GM12878 (cell line): ENCODE results near the gene HEBP2.

Experiments used
- ATF7 ChIP-seq: fragments of 450-650 bp; IDR thresholded peaks from 2 replicates; pipeline ENCODE4 v1.6.1; 2016; ENCODE audit warnings: low read depth, mild to moderate bottlenecking
- CHD4 ChIP-seq: fragments of 200-600 bp; sonication (generic); IDR thresholded peaks from 2 replicates; pipeline ENCODE4 v1.6.1; 2016; ENCODE audit warnings: mild to moderate bottlenecking
- CTCF ChIP-seq, 3 experiments: IDR thresholded peaks in 2 of 3; conservative IDR thresholded peaks in 1 of 3; 2 replicates each; pipeline ENCODE4 v1.5.1; 2011; ENCODE audit warnings: low read depth in 3 of 3, low read length in 3 of 3, mild to moderate bottlenecking in 3 of 3, control low read depth in 2 of 3, moderate library complexity in 2 of 3, inconsistent platforms in 1 of 3, mixed read lengths in 1 of 3; ENCODE audit not compliant: control insufficient read depth in 2 of 3, insufficient read depth in 1 of 3; ENCODE audit errors: extremely low read depth in 1 of 3
- HDAC2 ChIP-seq: fragments of 200-600 bp; sonication (generic); IDR thresholded peaks from 2 replicates; pipeline ENCODE4 v1.6.1; 2017
- MEF2A ChIP-seq: IDR thresholded peaks from 2 replicates; pipeline ENCODE4 v1.6.1; 2011; ENCODE audit warnings: low read depth, mild to moderate bottlenecking, low read length, moderate library complexity; ENCODE audit not compliant: insufficient read depth
- POLR2A ChIP-seq: IDR thresholded peaks from 2 replicates; pipeline ENCODE4 v1.6.1; 2011; ENCODE audit warnings: low read depth, mild to moderate bottlenecking, low read length
- RBBP5 ChIP-seq: fragments of 200-600 bp; sonication (generic); conservative IDR thresholded peaks from 2 replicates; pipeline ENCODE4 v1.6.1; 2016
- SIN3A ChIP-seq: IDR thresholded peaks from 2 replicates; pipeline ENCODE4 v1.6.1; 2012; ENCODE audit warnings: low read depth, low read length, improper control_type of control experiment

DNA sequence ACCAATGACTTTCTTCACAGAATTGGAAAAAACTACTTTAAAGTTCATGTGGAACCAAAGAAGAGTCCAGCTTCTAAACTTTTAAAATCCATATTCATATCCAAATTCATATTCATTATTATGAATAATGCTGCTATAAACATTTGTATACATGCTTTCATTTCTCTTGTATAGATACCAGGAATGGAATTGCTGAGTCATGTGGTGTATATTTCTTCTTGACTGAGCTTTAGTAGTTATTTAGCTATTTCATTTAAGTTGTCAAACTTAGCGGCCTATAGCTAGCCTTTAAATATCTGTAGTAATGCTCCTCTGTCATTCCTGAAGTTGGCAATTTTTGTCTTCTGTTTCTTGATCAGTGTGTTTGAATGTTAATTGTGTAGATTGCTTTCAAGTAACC, 46.1 kb upstream of the HEBP2 start:
- TF ChIP-seq RBBP5 (no peak), HDAC2 (no peak), CTCF (IDR thresholded peaks at IDR 0.05 in 2 of 3, conservative IDR thresholded peaks at IDR 0.05 in 1 of 3; ENCODE audit: control insufficient read depth in 2 of 3, extremely low read depth in 1 of 3, insufficient read depth in 1 of 3, low read depth in 3 of 3, low read length in 3 of 3) (no peak), SIN3A (no peak), POLR2A (no peak), CHD4 (no peak), MEF2A (no peak), ATF7 (no peak)
